CD14-positive monocyte (primary cell): Measurements from ENCODE around the gene RANBP17. TPM values are rescaled to one million over a fixed set of nuclear protein-coding genes. Genes with fewer than 3 reads are reported as not detected.

ENCODE experiments used
- DNase-seq, 3 donors: peaks; one replicate each; pipeline ENCODE4 v3.0.0-alpha.2; 2011 to 2022
- H2AFZ ChIP-seq: 2 replicates; pipeline ENCODE4 v1.6.0; 2012; ENCODE audit warnings: mild to moderate bottlenecking, low read depth, low read length, inconsistent platforms; ENCODE audit not compliant: insufficient read depth, poor library complexity, severe bottlenecking
- H3K27ac ChIP-seq, 2 donors: 1 replicate in 1 of 2; 2 replicates in 1 of 2; pipeline ENCODE4 v1.5.1; 2012 to 2013; ENCODE audit warnings: low read length in 2 of 2, control low read depth in 1 of 2, inconsistent platforms in 1 of 2, low read depth in 1 of 2, mild to moderate bottlenecking in 1 of 2
- H3K27me3 ChIP-seq, 2 donors: one replicate each; pipeline versions ENCODE4 v1.6.0 to v1.6.1; 2011 to 2013; ENCODE audit warnings: low read length in 2 of 2; ENCODE audit not compliant: control insufficient read depth in 2 of 2, insufficient read depth in 2 of 2
- H3K36me3 ChIP-seq, 2 donors: replicated peaks in 1 of 2; 1 replicate in 1 of 2; 2 replicates in 1 of 2; pipeline versions ENCODE4 v1.5.1 to v1.6.1; 2012 to 2013; ENCODE audit warnings: low read length in 2 of 2, control low read depth in 1 of 2, inconsistent platforms in 1 of 2, mild to moderate bottlenecking in 1 of 2; ENCODE audit not compliant: insufficient read depth in 2 of 2, control insufficient read depth in 1 of 2
- H3K4me1 ChIP-seq, 2 donors: 1 replicate in 1 of 2; 2 replicates in 1 of 2; pipeline versions ENCODE4 v1.5.1 to v1.6.1; 2012 to 2013; ENCODE audit warnings: low read length in 2 of 2, control low read depth in 1 of 2, inconsistent platforms in 1 of 2, mild to moderate bottlenecking in 1 of 2, moderate library complexity in 1 of 2; ENCODE audit not compliant: insufficient read depth in 2 of 2, control insufficient read depth in 1 of 2
- H3K4me2 ChIP-seq: replicated peaks from 2 replicates; pipeline ENCODE3; 2012; ENCODE audit warnings: low read length, moderate library complexity, mild to moderate bottlenecking; ENCODE audit not compliant: poor library complexity, severe bottlenecking; ENCODE audit errors: extremely low read depth
- H3K4me3 ChIP-seq, 3 experiments: fragments of 200-600 bp in 1 of 3; sonication (generic) in 1 of 3; replicated peaks in 1 of 3; 1 replicate in 2 of 3; 2 replicates in 1 of 3; pipeline ENCODE4 v1.5.1; 2011 to 2013; ENCODE audit warnings: low read length in 3 of 3, mild to moderate bottlenecking in 3 of 3, control low read depth in 2 of 3, low read depth in 2 of 3, inconsistent platforms in 1 of 3, moderate library complexity in 1 of 3
- H3K79me2 ChIP-seq: 2 replicates; pipeline ENCODE4 v1.6.0; 2012; ENCODE audit warnings: mild to moderate bottlenecking, control low read depth, inconsistent platforms, low read length, moderate library complexity; ENCODE audit not compliant: insufficient read depth
- H3K9ac ChIP-seq: 2 replicates; pipeline ENCODE4 v1.6.0; 2017; ENCODE audit warnings: low read length, mild to moderate bottlenecking; ENCODE audit not compliant: insufficient read depth, poor library complexity, severe bottlenecking
- H3K9me3 ChIP-seq, 2 donors: replicated peaks in 1 of 2; 1 replicate in 1 of 2; 2 replicates in 1 of 2; pipeline versions ENCODE4 v1.5.1 to v1.6.1; 2012 to 2013; ENCODE audit warnings: low read length in 2 of 2, control low read depth in 1 of 2; ENCODE audit not compliant: control insufficient read depth in 1 of 2, insufficient read depth in 1 of 2
- H4K20me1 ChIP-seq: 2 replicates; pipeline ENCODE4 v1.6.0; 2012; ENCODE audit warnings: mild to moderate bottlenecking, low read length, control low read depth, moderate library complexity; ENCODE audit not compliant: insufficient read depth
- H3K27ac Mint-ChIP-seq, 7 donors: one replicate each; pipeline ENCODE4 v1.8.0; 2020; ENCODE audit warnings: mild to moderate bottlenecking in 7 of 7, mixed read lengths in 7 of 7, moderate library complexity in 6 of 7, inconsistent platforms in 2 of 7
- H3K27me3 Mint-ChIP-seq, 3 donors: one replicate each; pipeline ENCODE4 v1.8.0; 2021 to 2022; ENCODE audit warnings: low read depth in 3 of 3, mild to moderate bottlenecking in 3 of 3, mixed read lengths in 3 of 3, moderate library complexity in 3 of 3, inconsistent platforms in 1 of 3
- H3K36me3 Mint-ChIP-seq, 2 donors: one replicate each; pipeline ENCODE4 v1.8.0; 2020; ENCODE audit warnings: mixed read lengths in 2 of 2, inconsistent platforms in 1 of 2, mild to moderate bottlenecking in 1 of 2
- H3K4me1 Mint-ChIP-seq: one replicate; pipeline ENCODE4 v1.8.0; 2020; ENCODE audit warnings: mild to moderate bottlenecking, mixed read lengths
- H3K4me3 Mint-ChIP-seq, 2 donors: one replicate each; pipeline ENCODE4 v1.8.0; 2020; ENCODE audit warnings: mild to moderate bottlenecking in 2 of 2, mixed read lengths in 2 of 2, moderate library complexity in 1 of 2
- H3K9me3 Mint-ChIP-seq, 7 donors: one replicate each; pipeline ENCODE4 v1.8.0; 2020 to 2022; ENCODE audit warnings: mixed read lengths in 7 of 7, mild to moderate bottlenecking in 6 of 7, moderate library complexity in 6 of 7, inconsistent platforms in 2 of 7
- WGBS: methylation state at CpG from one replicate; pipeline ENCODE4 v1.1.5; 2013; ENCODE audit warnings: missing lambda C conversion rate; ENCODE audit not compliant: insufficient coverage; 5-methylcytosine and 5-hydroxymethylcytosine counted together
- intact Hi-C, 2 donors: fragments of 100-400 bp; cut with micrococcal nuclease; formaldehyde crosslinking; loops; one replicate each; pipeline versions ENCODE4 v1.15.0 to v1.15.1; 2023
- polyA plus RNA-seq, 3 donors: library from polyadenylated mRNA; depleted of rRNA in 1 of 3; unstranded in 2 of 3; stranded (reverse) in 1 of 3; fragments of 300-500 nt in 2 of 3; fragments of >200 nt in 1 of 3; fragmentation: Illumina TruSeq in 2 of 3; gene quantifications; 1 replicate in 2 of 3; 2 replicates in 1 of 3; pipeline ENCODE4 v1.2.3, GENCODE V29; 2012 to 2021
- TF ChIP-seq, protein P1 (sequence below): fragments of 200-600 bp; IDR thresholded peaks from one replicate; pipeline ENCODE4 v1.8.0; 2022; ENCODE audit warnings: antibody characterized with exemption, mild to moderate bottlenecking

RANBP17 gene
- polyA plus RNA-seq, 3 donors, result 0.07 to 0.13 TPM; not detected in 1

DNA sequence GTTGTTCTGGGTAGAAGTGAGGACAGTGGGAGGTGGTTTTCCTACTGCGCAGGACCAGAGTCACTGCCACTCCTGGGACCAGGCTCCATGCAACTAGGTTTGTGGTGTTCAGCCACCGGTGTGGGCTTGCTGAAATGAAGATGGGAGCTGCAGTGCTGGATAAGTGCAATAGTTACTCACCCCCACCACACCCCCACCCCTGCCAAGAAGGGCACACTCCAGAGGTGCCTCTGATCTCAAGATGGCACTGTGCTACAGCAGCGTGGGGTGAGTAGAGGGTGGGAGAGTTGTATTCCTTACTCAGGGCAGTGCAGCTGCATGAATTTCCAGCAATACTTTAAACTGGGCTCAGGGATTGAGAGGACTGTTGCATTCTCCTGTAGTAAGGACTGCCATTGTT is 259.8 kb downstream of the RANBP17 start:
- Mint-ChIP-seq H3K27ac (peak overlapping the region in 1 of 7 donors; percentile 47), H3K4me3 (no peak overlapping the region), H3K9me3 (peaks cover 0 to 11% (median 6%) of the 10 kb centered on the region in 7 donors), H3K36me3 (no peaks in the 10 kb centered on the region), H3K27me3 (peaks cover 1 to 2% (median 2%) of the 10 kb centered on the region in 3 donors), H3K4me1 (peaks cover 4% of the 10 kb centered on the region)
- Histone ChIP-seq H2AFZ (no peak overlapping the region), H3K36me3 (no peaks in the 10 kb centered on the region), H3K9me3 (no peaks in the 10 kb centered on the region), H3K9ac (no peak overlapping the region), H3K4me2 (no peak overlapping the region), H4K20me1 (no peaks in the 10 kb centered on the region), H3K79me2 (no peaks in the 10 kb centered on the region), H3K4me3 (no peak overlapping the region), H3K27me3 (no peaks in the 10 kb centered on the region), H3K27ac (no peak overlapping the region), H3K4me1 (no peaks in the 10 kb centered on the region)
- TF ChIP-seq, protein P1, sequence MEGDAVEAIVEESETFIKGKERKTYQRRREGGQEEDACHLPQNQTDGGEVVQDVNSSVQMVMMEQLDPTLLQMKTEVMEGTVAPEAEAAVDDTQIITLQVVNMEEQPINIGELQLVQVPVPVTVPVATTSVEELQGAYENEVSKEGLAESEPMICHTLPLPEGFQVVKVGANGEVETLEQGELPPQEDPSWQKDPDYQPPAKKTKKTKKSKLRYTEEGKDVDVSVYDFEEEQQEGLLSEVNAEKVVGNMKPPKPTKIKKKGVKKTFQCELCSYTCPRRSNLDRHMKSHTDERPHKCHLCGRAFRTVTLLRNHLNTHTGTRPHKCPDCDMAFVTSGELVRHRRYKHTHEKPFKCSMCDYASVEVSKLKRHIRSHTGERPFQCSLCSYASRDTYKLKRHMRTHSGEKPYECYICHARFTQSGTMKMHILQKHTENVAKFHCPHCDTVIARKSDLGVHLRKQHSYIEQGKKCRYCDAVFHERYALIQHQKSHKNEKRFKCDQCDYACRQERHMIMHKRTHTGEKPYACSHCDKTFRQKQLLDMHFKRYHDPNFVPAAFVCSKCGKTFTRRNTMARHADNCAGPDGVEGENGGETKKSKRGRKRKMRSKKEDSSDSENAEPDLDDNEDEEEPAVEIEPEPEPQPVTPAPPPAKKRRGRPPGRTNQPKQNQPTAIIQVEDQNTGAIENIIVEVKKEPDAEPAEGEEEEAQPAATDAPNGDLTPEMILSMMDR, result no peak
- 93% methylated on average over 2 of the region's 3 CpGs for WGBS
- DNase-seq, result no peak
- intact Hi-C loops, result no loop called here

DNA sequence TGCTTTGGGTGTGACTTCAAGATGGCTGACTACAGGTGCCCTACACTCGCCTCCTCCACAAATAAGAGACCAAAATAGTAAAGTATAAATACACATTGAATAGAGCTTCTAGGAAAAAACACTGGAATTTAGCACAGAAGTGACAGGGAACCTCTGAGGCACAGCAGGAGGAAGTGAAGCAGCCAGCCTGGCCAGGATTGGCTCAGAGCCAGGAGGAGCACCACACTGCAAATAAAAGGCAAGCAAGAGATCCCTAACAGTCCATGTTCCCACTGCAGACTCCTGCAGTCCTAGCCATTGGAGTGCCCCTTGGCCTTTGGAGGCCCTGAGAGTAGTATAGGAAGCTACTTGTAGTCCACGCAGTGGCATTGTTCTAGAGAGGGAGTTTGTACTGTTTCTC is 260.6 kb downstream of the RANBP17 start:
- H3K36me3 ChIP-seq, result no peaks in the 10 kb centered on the region
- no peak overlapping the region for H3K4me3 Mint-ChIP-seq
- H3K27me3 Mint-ChIP-seq, result peaks cover 1 to 3% (median 2%) of the 10 kb centered on the region in 3 donors
- no peaks in the 10 kb centered on the region for H3K4me1 ChIP-seq
- no peaks in the 10 kb centered on the region for H3K9me3 ChIP-seq
- no peak overlapping the region for H2AFZ ChIP-seq
- H3K36me3 Mint-ChIP-seq, result no peaks in the 10 kb centered on the region
- H3K27me3 ChIP-seq, result no peaks in the 10 kb centered on the region
- H3K27ac ChIP-seq, result no peak overlapping the region
- H3K4me3 ChIP-seq, result no peak overlapping the region
- peaks cover 4% of the 10 kb centered on the region for H3K4me1 Mint-ChIP-seq
- no peaks in the 10 kb centered on the region for H3K79me2 ChIP-seq
- peaks cover 0 to 11% (median 6%) of the 10 kb centered on the region in 7 donors for H3K9me3 Mint-ChIP-seq
- H3K27ac Mint-ChIP-seq, result no peak overlapping the region
- no peak overlapping the region for H3K4me2 ChIP-seq
- H4K20me1 ChIP-seq, result no peaks in the 10 kb centered on the region
- no peak overlapping the region for H3K9ac ChIP-seq
- TF ChIP-seq, protein P1, result no peak
- no peak for DNase-seq
- intact Hi-C loops, result no loop called here
- no CpG with 5 or more reads among the region's 2 CpGs for WGBS
